ENCODE measurements around the gene CDC25A. TPM values are rescaled to one million over a fixed set of nuclear protein-coding genes. Genes with fewer than 3 reads are reported as not detected.

Gene CDC25A
- total RNA-seq, 1 experiment from 2014 or later, result 12.8 TPM

- in situ Hi-C loops (cut with HindIII; ENCODE audit: low pct_unique_long_range_greater_than_20kb, low sequenced_read_pairs), result no loop called here
- no peaks in the 10 kb centered on the region for H3K4me1 ChIP-seq (ENCODE audit: control insufficient read depth, insufficient read depth, low read length)
- ChIA-PET POLR2A (interaction anchor here (0.6 kb wide), 1 partner anchor 39 kb away, joined by 8 read pairs; no protein-coding TSS in a partner anchor), CTCF (no interaction called here)
- intact Hi-C loops (cut with micrococcal nuclease; ENCODE audit: unreplicated experiment), result no loop called here
- no peak overlapping the region for H3K4me3 ChIP-seq (ENCODE audit: low read depth in 2 of 2, low read length in 2 of 2)
- H3K36me3 ChIP-seq (ENCODE audit: control insufficient read depth, insufficient read depth, low read length), result no peaks in the 10 kb centered on the region
- H3K27me3 ChIP-seq (ENCODE audit: control insufficient read depth, insufficient read depth, low read length), result no peaks in the 10 kb centered on the region
- H3K27ac ChIP-seq (ENCODE audit: low read length), result no peak overlapping the region
- TF ChIP-seq TCF7L2 (IDR thresholded peaks at IDR 0.05; ENCODE audit: low read depth, low read length), result no peak
- TF ChIP-seq SIN3A (IDR thresholded peaks at IDR 0.05; ENCODE audit: borderline replicate concordance, insufficient read depth, low read depth, low read length), result no peak
- TF ChIP-seq, protein P1, sequence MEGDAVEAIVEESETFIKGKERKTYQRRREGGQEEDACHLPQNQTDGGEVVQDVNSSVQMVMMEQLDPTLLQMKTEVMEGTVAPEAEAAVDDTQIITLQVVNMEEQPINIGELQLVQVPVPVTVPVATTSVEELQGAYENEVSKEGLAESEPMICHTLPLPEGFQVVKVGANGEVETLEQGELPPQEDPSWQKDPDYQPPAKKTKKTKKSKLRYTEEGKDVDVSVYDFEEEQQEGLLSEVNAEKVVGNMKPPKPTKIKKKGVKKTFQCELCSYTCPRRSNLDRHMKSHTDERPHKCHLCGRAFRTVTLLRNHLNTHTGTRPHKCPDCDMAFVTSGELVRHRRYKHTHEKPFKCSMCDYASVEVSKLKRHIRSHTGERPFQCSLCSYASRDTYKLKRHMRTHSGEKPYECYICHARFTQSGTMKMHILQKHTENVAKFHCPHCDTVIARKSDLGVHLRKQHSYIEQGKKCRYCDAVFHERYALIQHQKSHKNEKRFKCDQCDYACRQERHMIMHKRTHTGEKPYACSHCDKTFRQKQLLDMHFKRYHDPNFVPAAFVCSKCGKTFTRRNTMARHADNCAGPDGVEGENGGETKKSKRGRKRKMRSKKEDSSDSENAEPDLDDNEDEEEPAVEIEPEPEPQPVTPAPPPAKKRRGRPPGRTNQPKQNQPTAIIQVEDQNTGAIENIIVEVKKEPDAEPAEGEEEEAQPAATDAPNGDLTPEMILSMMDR (IDR thresholded peaks at IDR 0.05), result no peak
- no peak for TF ChIP-seq POLR2AphosphoS5 (IDR thresholded peaks at IDR 0.05; ENCODE audit: low read depth, low read length)
- no peak for TF ChIP-seq REST (IDR thresholded peaks at IDR 0.05; ENCODE audit: insufficient read depth in 1 of 2, low read depth in 2 of 2, low read length in 1 of 2)
- H3K9me3 ChIP-seq (ENCODE audit: control insufficient read depth, insufficient read depth, low read depth, low read length), result no peaks in the 10 kb centered on the region
- no TSS peak for BruUV-seq (replicated peaks)
- no peak for DNase-seq (ENCODE audit: low read depth, low spot score)
- no peak for ATAC-seq
Measured at GRCh38 chr3:48209445-48209844, 21.2 kb upstream of the CDC25A start.

- intact Hi-C loops (cut with micrococcal nuclease; ENCODE audit: unreplicated experiment), result no loop called here
- DNase-seq (ENCODE audit: low read depth, low spot score) (no peak), ATAC-seq (no peak)
- H3K27me3 ChIP-seq (ENCODE audit: control insufficient read depth, insufficient read depth, low read length), result no peaks in the 10 kb centered on the region
- no TSS peak for BruUV-seq (replicated peaks)
- POLR2A ChIA-PET, result no interaction called here
- in situ Hi-C loops (cut with HindIII; ENCODE audit: low pct_unique_long_range_greater_than_20kb, low sequenced_read_pairs), result no loop called here
- no peaks in the 10 kb centered on the region for H3K4me1 ChIP-seq (ENCODE audit: control insufficient read depth, insufficient read depth, low read length)
- H3K27ac ChIP-seq (ENCODE audit: low read length), result no peak overlapping the region
- TF ChIP-seq TCF7L2 (IDR thresholded peaks at IDR 0.05; ENCODE audit: low read depth, low read length) (no peak), REST (IDR thresholded peaks at IDR 0.05; ENCODE audit: insufficient read depth in 1 of 2, low read depth in 2 of 2, low read length in 1 of 2) (no peak), SIN3A (IDR thresholded peaks at IDR 0.05; ENCODE audit: borderline replicate concordance, insufficient read depth, low read depth, low read length) (no peak), POLR2AphosphoS5 (IDR thresholded peaks at IDR 0.05; ENCODE audit: low read depth, low read length) (no peak)
- TF ChIP-seq, protein P1 (IDR thresholded peaks at IDR 0.05), result no peak
- CTCF ChIA-PET, result no interaction called here
- H3K9me3 ChIP-seq (ENCODE audit: control insufficient read depth, insufficient read depth, low read depth, low read length), result no peaks in the 10 kb centered on the region
- H3K4me3 ChIP-seq (ENCODE audit: low read depth in 2 of 2, low read length in 2 of 2), result no peak overlapping the region
- H3K36me3 ChIP-seq (ENCODE audit: control insufficient read depth, insufficient read depth, low read length), result no peaks in the 10 kb centered on the region
Measured at GRCh38 chr3:48208076-48208475, 19.9 kb upstream of the CDC25A start.

All from Panc1 (cell line).